ENCODE data around the gene RALB.

- TF ChIP-seq CTCF (IDR thresholded peaks at IDR 0.05) (no peak), POLR2A (IDR thresholded peaks at IDR 0.05) (no peak)
These were observed 89.3 kb downstream of the RALB start for GRCh38 chr2:120341977-120342376.

Measured in lower leg skin (tissue), 3 donors.